Left lung (tissue), 10 donors: ENCODE results near the gene TYRP1. TPM values are rescaled to one million over a fixed set of nuclear protein-coding genes. Genes with fewer than 3 reads are reported as not detected.

Experiments
- ATAC-seq: fragments of 200-7000 bp; cut with Tn5 transposase; one replicate; pipeline ENCODE4 v1.9.1; 2020; ENCODE audit warnings: moderate library complexity
- DNase-seq, 4 donors: peaks; one replicate each; pipeline ENCODE4 v3.0.0-alpha.2; 2013 to 2020
- H3K27ac ChIP-seq, 2 donors: fragments of 200-600 bp; sonication (generic) in 1 of 2; one replicate each; pipeline versions ENCODE4 v1.5.0 to v1.8.0; 2020 to 2021
- H3K27me3 ChIP-seq, 2 donors: fragments of 200-600 bp; sonication (generic) in 1 of 2; one replicate each; pipeline versions ENCODE4 v1.5.0 to v1.8.0; 2020 to 2021
- H3K36me3 ChIP-seq, 2 donors: fragments of 200-600 bp; sonication (generic) in 1 of 2; one replicate each; pipeline versions ENCODE4 v1.5.0 to v1.8.0; 2020 to 2021
- H3K4me1 ChIP-seq, 2 donors: fragments of 200-600 bp; one replicate each; pipeline ENCODE4 v1.8.0; 2021
- H3K4me3 ChIP-seq, 2 donors: fragments of 200-600 bp; sonication (generic) in 1 of 2; one replicate each; pipeline versions ENCODE4 v1.5.0 to v1.8.0; 2020 to 2021; ENCODE audit warnings: mild to moderate bottlenecking in 1 of 2
- H3K9me3 ChIP-seq, 2 donors: fragments of 200-600 bp; sonication (generic) in 1 of 2; one replicate each; pipeline versions ENCODE4 v1.5.0 to v1.8.0; 2020 to 2021
- intact Hi-C, 2 donors: fragments of 100-400 bp; cut with DNase I; formaldehyde crosslinking; loops; one replicate each; pipeline versions ENCODE4 v1.11.2 to v1.14.2; 2022
- polyA plus RNA-seq, 6 donors: library from polyadenylated mRNA; unstranded; fragments of 120-200 nt; gene quantifications; one replicate each; pipeline ENCODE4 v1.2.1, GENCODE V29; 2013; ENCODE audit not compliant: insufficient read length in 6 of 6
- total RNA-seq, 2 donors: library from RNA; stranded (reverse); fragmentation: NEBNext Ultra II Directional; extraction: Animal tissue kit (Norgen Biotek cat#: 25700); gene quantifications; one replicate each; pipeline ENCODE4 v1.2.1, GENCODE V29; 2021
- TF ChIP-seq, protein P1 (sequence below), 2 donors: fragments of 200-600 bp; sonication (generic) in 1 of 2; IDR thresholded peaks; one replicate each; pipeline versions ENCODE4 v1.5.0 to v1.8.0; 2021; ENCODE audit warnings: antibody characterized with exemption in 2 of 2
- donor health status: DM: no; HTN: yes; CAD: no.
- donor health status: DM: no; HTN: no; CAD: no.

The TYRP1 gene
- total and polyA plus RNA-seq, 8 donors = 3.1 to 10.9 (median 8.0) TPM

- no peaks in the 10 kb centered on the region for H3K4me1 ChIP-seq
- H3K27ac ChIP-seq = no peak overlapping the region
- no peaks in the 10 kb centered on the region for H3K27me3 ChIP-seq
- no peak for ATAC-seq
- intact Hi-C loops = no loop called here
- H3K36me3 ChIP-seq = no peaks in the 10 kb centered on the region
- no peaks in the 10 kb centered on the region for H3K9me3 ChIP-seq
- H3K4me3 ChIP-seq = no peak overlapping the region
- TF ChIP-seq, protein P1, sequence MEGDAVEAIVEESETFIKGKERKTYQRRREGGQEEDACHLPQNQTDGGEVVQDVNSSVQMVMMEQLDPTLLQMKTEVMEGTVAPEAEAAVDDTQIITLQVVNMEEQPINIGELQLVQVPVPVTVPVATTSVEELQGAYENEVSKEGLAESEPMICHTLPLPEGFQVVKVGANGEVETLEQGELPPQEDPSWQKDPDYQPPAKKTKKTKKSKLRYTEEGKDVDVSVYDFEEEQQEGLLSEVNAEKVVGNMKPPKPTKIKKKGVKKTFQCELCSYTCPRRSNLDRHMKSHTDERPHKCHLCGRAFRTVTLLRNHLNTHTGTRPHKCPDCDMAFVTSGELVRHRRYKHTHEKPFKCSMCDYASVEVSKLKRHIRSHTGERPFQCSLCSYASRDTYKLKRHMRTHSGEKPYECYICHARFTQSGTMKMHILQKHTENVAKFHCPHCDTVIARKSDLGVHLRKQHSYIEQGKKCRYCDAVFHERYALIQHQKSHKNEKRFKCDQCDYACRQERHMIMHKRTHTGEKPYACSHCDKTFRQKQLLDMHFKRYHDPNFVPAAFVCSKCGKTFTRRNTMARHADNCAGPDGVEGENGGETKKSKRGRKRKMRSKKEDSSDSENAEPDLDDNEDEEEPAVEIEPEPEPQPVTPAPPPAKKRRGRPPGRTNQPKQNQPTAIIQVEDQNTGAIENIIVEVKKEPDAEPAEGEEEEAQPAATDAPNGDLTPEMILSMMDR (IDR thresholded peaks at IDR 0.05) = no peak
- DNase-seq = no peak
Measured at GRCh38 chr9:12695474-12695873, 2.3 kb downstream of the TYRP1 start.

GRCh38 chr9:12696931-12697622 lies 3.9 kb downstream of the TYRP1 start:
- no peaks in the 10 kb centered on the region for H3K4me1 ChIP-seq
- intact Hi-C loops = no loop called here
- no peaks in the 10 kb centered on the region for H3K9me3 ChIP-seq
- no peak for ATAC-seq
- H3K27ac ChIP-seq = no peak overlapping the region
- no peak for DNase-seq
- TF ChIP-seq, protein P1 (IDR thresholded peaks at IDR 0.05) = no peak
- no peaks in the 10 kb centered on the region for H3K27me3 ChIP-seq
- no peaks in the 10 kb centered on the region for H3K36me3 ChIP-seq
- H3K4me3 ChIP-seq = no peak overlapping the region

DNA sequence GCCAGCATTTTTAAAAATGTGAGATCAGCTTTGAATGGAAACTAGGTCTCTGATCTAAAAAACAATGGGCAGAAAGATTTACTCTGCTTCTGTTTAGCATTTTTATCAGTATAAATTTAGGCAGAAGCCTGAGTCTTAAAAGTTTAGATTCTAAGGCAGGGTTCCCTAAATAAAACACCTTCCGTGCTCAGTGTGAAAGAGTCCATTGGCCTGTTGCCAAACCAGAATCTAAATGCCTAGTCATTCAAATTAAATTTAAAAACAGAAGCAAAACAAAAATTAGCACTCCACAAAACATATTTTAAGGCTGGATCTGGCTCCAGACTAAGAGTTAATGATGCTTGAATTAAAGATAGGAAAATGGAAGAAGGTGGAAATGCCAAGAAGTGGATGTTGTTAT lies 4.5 kb downstream of the TYRP1 start:
- Histone ChIP-seq H3K4me3 (no peak overlapping the region), H3K27me3 (no peaks in the 10 kb centered on the region), H3K36me3 (no peaks in the 10 kb centered on the region), H3K27ac (no peak overlapping the region), H3K4me1 (no peaks in the 10 kb centered on the region), H3K9me3 (no peaks in the 10 kb centered on the region)
- intact Hi-C loops = no loop called here
- TF ChIP-seq, protein P1 (IDR thresholded peaks at IDR 0.05) = no peak
- no peak for DNase-seq
- no peak for ATAC-seq

GRCh38 chr9:12698266-12698665 lies 5.1 kb downstream of the TYRP1 start:
- peak in 1 of 4 donors; percentile 41 for DNase-seq
- intact Hi-C loops = no loop called here
- Histone ChIP-seq H3K9me3 (no peaks in the 10 kb centered on the region), H3K4me3 (no peak overlapping the region), H3K4me1 (no peaks in the 10 kb centered on the region), H3K36me3 (no peaks in the 10 kb centered on the region), H3K27ac (no peak overlapping the region), H3K27me3 (no peaks in the 10 kb centered on the region)
- peak; percentile 63 for ATAC-seq
- TF ChIP-seq, protein P1 (IDR thresholded peaks at IDR 0.05) = no peak

GRCh38 chr9:12698986-12699385 lies 5.8 kb downstream of the TYRP1 start:
- ATAC-seq = no peak
- TF ChIP-seq, protein P1 (IDR thresholded peaks at IDR 0.05) = no peak
- H3K27me3 ChIP-seq = no peaks in the 10 kb centered on the region
- no peak overlapping the region for H3K4me3 ChIP-seq
- no peaks in the 10 kb centered on the region for H3K36me3 ChIP-seq
- DNase-seq = no peak
- no peak overlapping the region for H3K27ac ChIP-seq
- intact Hi-C loops = no loop called here
- no peaks in the 10 kb centered on the region for H3K4me1 ChIP-seq
- no peaks in the 10 kb centered on the region for H3K9me3 ChIP-seq
